Gastroesophageal sphincter (tissue), 3 donors: Measurements from ENCODE around the gene ALPP.
"Not testable (repeated sequence)": the region's sequence is repeated elsewhere in the genome, so short reads cannot be mapped to it uniquely, and the experiment has no call there.

ENCODE experiments used
- EP300 ChIP-seq: sonication (generic); formaldehyde crosslinking; IDR thresholded peaks from one replicate; pipeline ENCODE4 v1.6.1; 2017; ENCODE audit warnings: antibody characterized with exemption, mild to moderate bottlenecking
- POLR2A ChIP-seq, 2 donors: fragments of 450-650 bp; IDR thresholded peaks; one replicate each; pipeline ENCODE4 v1.6.1; 2017; ENCODE audit warnings: antibody characterized with exemption in 2 of 2, mild to moderate bottlenecking in 2 of 2, moderate library complexity in 1 of 2
- POLR2AphosphoS5 ChIP-seq: sonication (generic); formaldehyde crosslinking; IDR thresholded peaks from one replicate; pipeline ENCODE4 v1.6.1; 2017; ENCODE audit warnings: antibody characterized with exemption
- TF ChIP-seq, protein P1 (sequence below), 4 experiments: fragments of 200-600 bp in 2 of 4; fragments of 450-650 bp in 2 of 4; sonication (generic) in 1 of 4; IDR thresholded peaks; one replicate each; pipeline ENCODE4 v1.5.1; 2017 to 2019; ENCODE audit warnings: antibody characterized with exemption in 4 of 4, mild to moderate bottlenecking in 2 of 4, moderate library complexity in 2 of 4

DNA sequence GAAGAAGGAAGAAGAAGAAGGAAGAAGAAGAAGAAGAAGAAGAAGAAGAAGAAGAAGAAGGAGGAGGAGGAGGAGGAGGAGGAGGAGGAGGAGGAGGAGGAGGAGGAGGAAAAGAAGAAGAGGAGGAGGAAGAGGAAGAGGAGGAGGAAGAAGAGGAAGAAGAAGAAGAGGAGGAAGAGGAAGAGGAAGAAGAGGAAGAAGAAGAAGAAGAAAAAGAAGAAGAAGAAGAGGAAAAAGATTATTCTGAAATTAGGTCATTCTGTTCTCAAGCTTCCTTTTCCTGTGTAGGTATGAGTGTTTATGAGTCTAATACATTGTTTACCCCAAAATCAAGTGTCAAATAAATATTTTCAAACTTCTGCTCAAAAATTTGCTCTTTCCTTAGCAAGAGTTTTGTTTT, 6.5 kb downstream of the ALPP start:
- TF ChIP-seq, protein P1, sequence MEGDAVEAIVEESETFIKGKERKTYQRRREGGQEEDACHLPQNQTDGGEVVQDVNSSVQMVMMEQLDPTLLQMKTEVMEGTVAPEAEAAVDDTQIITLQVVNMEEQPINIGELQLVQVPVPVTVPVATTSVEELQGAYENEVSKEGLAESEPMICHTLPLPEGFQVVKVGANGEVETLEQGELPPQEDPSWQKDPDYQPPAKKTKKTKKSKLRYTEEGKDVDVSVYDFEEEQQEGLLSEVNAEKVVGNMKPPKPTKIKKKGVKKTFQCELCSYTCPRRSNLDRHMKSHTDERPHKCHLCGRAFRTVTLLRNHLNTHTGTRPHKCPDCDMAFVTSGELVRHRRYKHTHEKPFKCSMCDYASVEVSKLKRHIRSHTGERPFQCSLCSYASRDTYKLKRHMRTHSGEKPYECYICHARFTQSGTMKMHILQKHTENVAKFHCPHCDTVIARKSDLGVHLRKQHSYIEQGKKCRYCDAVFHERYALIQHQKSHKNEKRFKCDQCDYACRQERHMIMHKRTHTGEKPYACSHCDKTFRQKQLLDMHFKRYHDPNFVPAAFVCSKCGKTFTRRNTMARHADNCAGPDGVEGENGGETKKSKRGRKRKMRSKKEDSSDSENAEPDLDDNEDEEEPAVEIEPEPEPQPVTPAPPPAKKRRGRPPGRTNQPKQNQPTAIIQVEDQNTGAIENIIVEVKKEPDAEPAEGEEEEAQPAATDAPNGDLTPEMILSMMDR (IDR thresholded peaks at IDR 0.05), result not testable (repeated sequence)
- TF ChIP-seq POLR2A (IDR thresholded peaks at IDR 0.05); POLR2AphosphoS5; EP300: not testable (repeated sequence)
